Measurements from ENCODE around the gene GNAQ.

The GNAQ gene

DNA sequence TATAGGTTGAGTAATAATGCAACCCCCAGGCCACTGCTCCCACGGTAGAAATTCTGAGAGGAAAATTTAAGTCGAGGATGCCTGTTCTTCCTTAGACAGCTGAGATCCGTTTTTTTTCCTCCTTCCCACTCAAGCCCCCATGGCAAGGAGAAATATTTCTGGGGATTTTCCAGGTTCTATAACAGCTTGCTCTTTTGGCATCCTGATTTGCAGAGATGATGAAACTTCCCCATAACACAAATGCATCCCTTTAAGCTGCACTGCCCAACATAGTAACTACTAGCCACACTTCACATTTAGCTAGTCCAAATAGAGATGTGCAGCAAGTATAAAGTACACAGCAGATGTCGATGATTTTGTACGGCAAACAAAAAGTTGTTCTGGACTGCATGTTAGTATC lies 351.0 kb downstream of the GNAQ start:
- TF ChIP-seq, protein P1, sequence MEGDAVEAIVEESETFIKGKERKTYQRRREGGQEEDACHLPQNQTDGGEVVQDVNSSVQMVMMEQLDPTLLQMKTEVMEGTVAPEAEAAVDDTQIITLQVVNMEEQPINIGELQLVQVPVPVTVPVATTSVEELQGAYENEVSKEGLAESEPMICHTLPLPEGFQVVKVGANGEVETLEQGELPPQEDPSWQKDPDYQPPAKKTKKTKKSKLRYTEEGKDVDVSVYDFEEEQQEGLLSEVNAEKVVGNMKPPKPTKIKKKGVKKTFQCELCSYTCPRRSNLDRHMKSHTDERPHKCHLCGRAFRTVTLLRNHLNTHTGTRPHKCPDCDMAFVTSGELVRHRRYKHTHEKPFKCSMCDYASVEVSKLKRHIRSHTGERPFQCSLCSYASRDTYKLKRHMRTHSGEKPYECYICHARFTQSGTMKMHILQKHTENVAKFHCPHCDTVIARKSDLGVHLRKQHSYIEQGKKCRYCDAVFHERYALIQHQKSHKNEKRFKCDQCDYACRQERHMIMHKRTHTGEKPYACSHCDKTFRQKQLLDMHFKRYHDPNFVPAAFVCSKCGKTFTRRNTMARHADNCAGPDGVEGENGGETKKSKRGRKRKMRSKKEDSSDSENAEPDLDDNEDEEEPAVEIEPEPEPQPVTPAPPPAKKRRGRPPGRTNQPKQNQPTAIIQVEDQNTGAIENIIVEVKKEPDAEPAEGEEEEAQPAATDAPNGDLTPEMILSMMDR (IDR thresholded peaks at IDR 0.05; ENCODE audit: borderline replicate concordance, insufficient read depth, low read depth, low read length) = no peak
- H3K4me3 ChIP-seq (ENCODE audit: low read depth, low read length) = no peak overlapping the region

DNA sequence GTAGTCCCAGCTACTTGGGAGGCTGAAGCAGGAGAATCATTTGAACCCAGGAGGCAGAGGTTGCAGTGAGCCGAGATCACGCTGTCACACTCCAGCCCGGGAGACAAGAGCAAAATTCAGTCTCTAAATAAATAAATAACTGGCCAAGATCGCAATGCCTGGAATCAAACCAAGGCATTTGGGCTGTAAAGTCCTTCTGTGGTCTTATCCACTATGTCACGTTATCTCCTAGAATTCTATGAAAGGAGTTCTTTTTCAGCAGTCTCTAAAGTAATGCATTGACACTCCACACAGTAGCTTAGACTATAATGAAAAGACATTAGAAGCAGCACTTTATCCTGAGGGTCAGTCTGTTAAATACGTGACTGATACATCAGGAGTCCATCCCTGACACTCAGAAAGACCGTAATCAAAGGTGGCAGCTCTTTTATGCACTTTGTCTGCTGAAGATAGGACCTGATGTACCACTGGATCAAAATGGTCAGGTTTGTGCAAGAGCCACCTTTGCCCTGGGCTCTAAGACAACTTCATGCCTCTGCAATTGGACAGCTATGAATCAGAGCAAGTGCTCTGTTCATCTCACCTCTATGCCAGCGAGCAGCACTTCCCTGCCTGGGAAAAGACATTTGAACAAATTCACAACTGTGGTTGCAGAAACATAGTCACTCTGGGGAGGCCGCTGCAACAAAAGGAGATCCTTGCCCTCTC lies 351.8 kb downstream of the GNAQ start:
- TF ChIP-seq, protein P1 (IDR thresholded peaks at IDR 0.05; ENCODE audit: borderline replicate concordance, insufficient read depth, low read depth, low read length) = no peak
- no peak overlapping the region for H3K4me3 ChIP-seq (ENCODE audit: low read depth, low read length)

DNA sequence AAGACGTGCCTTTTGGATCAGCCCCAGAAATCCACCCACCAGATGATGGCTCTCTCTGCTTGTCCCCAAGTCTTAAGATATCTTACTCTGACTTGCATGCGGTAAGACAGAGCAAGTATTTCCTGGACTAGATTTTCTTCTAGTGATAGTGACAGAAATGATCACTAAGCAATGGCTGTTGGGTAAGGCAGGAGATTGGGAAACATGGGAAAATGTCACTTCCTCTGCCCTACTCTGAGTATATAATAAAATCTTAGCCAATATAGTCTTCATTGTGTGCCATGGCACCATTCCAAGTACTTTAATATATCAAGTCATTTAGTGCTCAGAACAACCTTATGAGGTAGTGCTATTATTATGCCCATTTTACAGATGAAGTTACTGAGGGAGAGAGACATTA lies 352.5 kb downstream of the GNAQ start:
- TF ChIP-seq, protein P1 (IDR thresholded peaks at IDR 0.05; ENCODE audit: borderline replicate concordance, insufficient read depth, low read depth, low read length) = no peak

DNA sequence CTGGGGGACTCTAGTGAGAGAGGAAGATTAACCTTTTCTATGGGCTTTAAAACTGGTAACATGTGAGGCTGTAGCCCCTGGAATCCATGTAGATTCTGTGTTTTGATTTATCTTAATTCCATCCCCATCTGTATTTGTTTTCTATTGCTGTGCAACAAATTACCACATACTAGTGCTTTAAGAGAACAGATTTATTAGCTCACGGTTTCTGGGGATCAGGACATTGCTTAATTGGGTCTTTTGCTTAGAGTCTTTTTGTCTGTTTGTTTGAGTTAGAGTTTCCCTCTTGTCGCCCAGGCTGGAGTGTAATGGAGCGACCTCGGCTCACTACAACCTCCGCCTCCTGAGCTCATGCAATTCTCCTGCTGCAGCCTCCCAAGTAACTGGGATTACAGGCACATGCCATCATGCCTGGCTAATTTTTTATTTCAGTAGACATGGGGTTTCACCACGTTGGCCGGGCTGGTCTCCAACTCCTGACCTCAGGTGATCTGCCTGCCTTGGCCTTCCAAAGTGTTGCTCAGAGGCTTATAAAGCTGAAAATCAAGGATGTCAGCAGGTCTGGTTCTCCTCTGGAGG lies 353.6 kb downstream of the GNAQ start:
- no peak overlapping the region for H3K4me3 ChIP-seq (ENCODE audit: low read depth, low read length)
- TF ChIP-seq, protein P1 (IDR thresholded peaks at IDR 0.05; ENCODE audit: borderline replicate concordance, insufficient read depth, low read depth, low read length) = no peak

More for the DNA sequence above, 352.5 kb downstream of the GNAQ start:
- no peak overlapping the region for H3K4me3 ChIP-seq (ENCODE audit: low read depth, low read length)

DNA sequence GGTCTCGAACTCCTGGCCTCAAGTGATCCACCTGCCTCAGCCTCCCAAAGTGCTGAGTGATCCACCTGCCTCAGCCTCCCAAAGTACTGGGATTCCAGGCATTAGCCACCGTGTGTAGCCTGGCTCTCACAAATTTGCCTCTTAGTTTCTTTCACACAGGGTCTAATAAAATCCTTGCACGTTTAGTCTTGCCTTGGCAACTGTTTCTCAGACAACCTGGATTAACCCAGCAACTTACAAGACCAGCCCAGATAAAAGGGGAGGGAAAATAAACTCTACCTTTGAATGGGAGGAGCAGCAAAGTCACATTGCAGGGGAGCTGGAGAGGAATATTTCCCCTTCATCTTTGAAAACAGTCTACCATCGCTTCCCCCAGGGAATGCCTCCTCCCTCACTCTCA lies 354.2 kb downstream of the GNAQ start:
- H3K4me3 ChIP-seq (ENCODE audit: low read depth, low read length) = no peak overlapping the region
- TF ChIP-seq, protein P1 (IDR thresholded peaks at IDR 0.05; ENCODE audit: borderline replicate concordance, insufficient read depth, low read depth, low read length) = no peak

DNA sequence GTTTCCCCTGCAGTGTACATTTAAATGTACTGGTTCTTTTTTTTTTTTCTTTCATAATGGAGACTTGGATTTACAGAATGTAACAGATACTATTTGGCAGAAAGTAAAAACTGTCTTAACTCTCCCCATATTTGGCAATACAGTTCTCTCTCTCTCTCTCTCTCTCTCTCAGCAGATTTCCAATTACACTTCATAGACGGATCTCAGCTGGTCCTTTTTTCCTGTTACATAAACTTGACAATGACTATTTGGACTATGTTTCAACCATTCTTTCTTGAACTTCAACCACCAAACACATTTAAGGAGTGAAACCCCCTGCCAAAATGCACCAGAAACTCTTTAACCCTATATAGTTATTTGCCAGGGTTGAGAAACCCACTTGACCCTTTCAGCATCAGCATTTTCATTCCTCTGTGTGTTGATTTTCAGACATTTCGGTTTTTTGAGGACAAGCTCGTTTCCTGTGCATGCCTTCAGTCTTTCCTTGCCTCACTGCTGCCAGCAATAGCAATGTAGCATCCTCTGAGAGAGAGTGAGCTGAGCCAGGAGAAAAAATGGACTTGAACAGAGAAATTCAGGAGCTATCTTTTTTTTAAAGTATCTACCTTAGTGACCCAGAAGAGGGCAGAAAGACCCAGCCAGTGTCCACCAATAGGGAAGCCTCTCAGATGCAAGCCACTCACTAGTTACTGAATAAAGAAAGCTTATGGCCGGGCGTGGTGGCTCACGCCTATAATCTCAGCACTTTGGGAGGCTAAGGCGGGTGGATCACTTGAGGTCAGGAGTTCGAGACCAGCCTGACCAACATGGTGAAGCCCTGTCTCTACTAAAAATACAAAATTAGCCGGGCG lies 357.4 kb downstream of the GNAQ start:
- TF ChIP-seq, protein P1 (IDR thresholded peaks at IDR 0.05; ENCODE audit: borderline replicate concordance, insufficient read depth, low read depth, low read length) = no peak
- H3K4me3 ChIP-seq (ENCODE audit: low read depth, low read length) = no peak overlapping the region

Data from GM12875 (cell line).